HuH-7.5 (cell line): Measurements from ENCODE around the gene CDKAL1.
"Not testable (repeated sequence)": the region's sequence is repeated elsewhere in the genome, so short reads cannot be mapped to it uniquely, and the experiment has no call there.

ENCODE experiments used
- DNase-seq: peaks from one replicate; pipeline ENCODE4 v3.0.0; 2011; ENCODE audit warnings: low spot score

The CDKAL1 gene

GRCh38 chr6:21180800-21181337, 646.6 kb downstream of the CDKAL1 start:
- DNase-seq, result no peak

GRCh38 chr6:21181866-21182265, 647.6 kb downstream of the CDKAL1 start:
- DNase-seq, result no peak

DNA sequence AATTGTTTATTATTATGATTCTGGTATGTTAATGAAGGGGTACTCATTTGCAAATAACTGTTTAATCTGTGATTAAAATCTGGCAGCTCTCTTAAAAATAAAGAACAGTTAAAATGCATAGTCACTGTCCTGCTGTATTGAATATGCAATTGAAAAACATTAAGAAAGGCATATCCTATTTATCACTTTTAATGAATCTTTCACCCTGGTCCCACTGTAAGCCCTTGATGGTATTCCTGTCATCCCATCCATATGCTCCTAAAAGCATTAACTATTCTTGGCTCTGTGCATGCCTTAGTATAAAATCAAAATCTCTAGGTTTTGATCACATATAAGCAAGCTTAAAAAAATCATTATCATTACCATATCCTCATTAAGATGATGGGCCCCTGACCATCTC, 648.3 kb downstream of the CDKAL1 start:
- no peak for DNase-seq

- DNase-seq, result no peak
Observed at GRCh38 chr6:21185861-21186478, 651.7 kb downstream of the CDKAL1 start.

- no peak for DNase-seq
Observed at GRCh38 chr6:21186479-21187055, 652.3 kb downstream of the CDKAL1 start.

DNA sequence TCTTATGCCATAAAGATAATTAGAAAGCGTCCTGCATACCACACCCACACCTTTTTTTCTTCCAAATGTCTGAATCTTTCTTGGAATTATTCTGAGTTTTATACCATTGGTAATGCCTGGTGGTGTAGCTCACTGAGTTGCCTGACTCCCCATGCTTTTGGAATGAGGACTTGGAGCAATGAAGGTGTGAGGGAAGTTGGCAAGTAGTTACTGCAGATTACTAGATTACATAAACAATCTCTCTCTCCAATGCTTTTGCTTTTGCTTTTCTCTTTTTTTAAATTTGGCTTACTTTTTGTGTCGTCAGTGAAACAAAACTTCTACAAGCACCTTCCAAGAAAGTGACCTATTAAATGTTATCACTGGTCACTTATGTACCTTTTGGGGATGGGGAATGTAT, 653.2 kb downstream of the CDKAL1 start:
- DNase-seq, result no peak

- DNase-seq, result no peak
Observed at GRCh38 chr6:21188505-21189223, 654.4 kb downstream of the CDKAL1 start.

DNA sequence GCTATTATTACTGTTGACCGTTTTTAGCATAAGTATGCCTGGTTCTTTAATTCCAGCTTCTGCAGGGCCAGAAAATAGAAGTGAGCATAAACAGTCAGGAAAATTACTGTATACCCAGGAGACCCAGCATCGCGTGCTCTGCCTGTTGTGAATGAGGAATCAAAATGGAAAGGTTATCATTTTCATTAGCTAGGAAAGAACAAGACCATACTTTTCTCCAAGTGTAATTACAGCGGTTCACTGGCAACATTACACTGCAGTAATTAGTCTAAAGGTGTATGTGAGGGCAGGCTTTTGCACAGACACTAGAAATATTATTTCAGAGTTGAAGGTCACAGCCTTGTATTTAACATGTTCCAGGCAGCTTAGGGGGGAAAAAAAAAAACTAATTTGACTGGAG, 655.5 kb downstream of the CDKAL1 start:
- DNase-seq, result no peak

GRCh38 chr6:21190701-21191100, 656.4 kb downstream of the CDKAL1 start:
- no peak for DNase-seq

GRCh38 chr6:21193790-21194475, 659.7 kb downstream of the CDKAL1 start:
- DNase-seq, result no peak

GRCh38 chr6:21195301-21195700, 661.0 kb downstream of the CDKAL1 start:
- not testable (repeated sequence) for DNase-seq

GRCh38 chr6:21198032-21198640, 663.9 kb downstream of the CDKAL1 start:
- DNase-seq, result no peak

DNA sequence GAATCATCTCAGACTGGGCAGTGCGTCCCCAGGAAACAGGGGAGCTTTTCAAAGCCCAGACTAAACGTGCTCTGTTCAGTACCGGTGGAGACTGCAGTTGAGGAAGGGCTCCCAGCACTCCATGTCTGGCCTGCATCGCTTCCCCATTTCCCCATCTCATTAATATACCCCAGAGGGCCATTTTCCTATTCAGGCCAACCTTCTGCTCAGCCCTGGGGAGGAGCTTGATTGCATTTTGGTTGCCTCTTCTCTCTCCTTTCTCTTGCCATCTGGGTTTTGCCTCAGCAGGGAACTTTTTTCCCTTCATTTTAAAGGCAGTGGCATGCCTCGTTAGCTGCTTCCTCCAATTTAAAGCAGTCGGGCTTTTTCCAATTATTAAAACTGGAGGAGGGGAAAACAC, 665.0 kb downstream of the CDKAL1 start:
- DNase-seq, result no peak

GRCh38 chr6:21200134-21200870, 666.0 kb downstream of the CDKAL1 start:
- DNase-seq, result no peak

DNA sequence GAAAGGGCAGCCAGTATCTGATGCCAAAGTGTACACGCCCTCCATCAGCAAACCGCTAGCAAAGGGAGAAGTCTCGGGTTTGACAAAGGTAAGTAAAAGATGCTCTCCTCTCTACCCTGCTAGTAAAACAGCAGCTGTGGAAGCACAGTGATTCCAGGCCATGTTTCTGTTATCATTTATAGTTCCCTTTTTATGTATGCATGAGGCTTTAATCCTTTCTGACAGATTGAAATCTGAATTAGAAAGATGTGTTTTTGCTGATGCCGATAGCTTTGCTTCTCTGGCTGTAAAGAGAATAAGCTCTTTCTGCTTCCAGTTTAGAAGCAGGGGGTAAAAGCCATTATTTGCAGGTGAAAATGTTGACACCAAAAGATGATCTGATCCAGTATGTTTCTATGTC, 666.9 kb downstream of the CDKAL1 start:
- no peak for DNase-seq

DNA sequence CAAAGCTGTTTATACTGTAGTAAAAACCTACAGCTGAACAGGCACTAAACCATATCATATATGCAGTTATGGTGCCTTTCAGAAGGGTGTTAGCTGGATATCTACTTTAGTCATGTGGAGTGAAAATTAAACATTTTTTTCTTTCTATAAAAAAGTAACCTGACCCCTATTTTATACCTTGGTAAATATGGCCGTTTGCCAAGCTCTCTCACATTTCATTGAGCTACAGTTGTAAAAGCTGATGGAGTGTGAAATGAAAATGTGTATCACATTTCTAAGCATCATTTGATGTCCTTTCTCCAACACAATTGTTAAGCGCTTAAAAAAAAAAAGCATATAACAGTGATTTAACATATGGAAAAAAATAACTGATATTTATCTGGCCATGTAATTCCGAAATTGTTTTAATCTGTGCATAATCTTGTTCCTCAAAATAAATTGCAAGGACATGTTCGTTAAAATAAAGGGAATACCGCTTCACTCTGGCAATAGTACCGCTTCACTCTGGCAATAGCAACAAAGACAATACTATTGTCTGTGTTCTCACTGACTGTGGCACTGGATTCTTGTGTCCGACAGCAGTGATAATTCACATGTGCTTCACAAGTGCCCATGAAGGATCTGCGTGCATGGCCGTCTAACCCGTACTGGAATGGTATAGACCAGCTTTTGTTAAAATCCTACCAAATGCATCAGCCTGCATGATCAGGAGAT, 667.5 kb downstream of the CDKAL1 start:
- no peak for DNase-seq

DNA sequence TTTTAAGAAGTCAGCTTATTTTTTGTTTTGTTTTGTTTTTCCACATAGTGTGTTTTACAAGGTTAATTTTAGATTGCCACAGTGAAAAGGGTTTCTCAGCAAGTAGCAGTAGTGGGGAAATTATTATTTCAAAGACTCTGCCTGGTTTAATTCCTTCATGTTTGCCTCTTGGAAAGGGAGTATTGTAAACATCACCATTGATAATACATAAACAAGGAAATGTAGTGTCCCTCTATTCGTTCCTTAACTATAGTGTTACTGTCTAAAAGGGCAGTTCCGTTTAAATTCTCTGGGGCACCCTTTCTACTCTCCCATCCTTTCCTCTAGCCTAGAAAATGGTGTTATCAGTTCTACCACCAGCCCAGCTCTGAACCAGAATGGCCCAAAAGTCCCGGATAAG, 668.3 kb downstream of the CDKAL1 start:
- DNase-seq, result no peak

- DNase-seq, result no peak
Observed at GRCh38 chr6:21204951-21205350, 670.7 kb downstream of the CDKAL1 start.

DNA sequence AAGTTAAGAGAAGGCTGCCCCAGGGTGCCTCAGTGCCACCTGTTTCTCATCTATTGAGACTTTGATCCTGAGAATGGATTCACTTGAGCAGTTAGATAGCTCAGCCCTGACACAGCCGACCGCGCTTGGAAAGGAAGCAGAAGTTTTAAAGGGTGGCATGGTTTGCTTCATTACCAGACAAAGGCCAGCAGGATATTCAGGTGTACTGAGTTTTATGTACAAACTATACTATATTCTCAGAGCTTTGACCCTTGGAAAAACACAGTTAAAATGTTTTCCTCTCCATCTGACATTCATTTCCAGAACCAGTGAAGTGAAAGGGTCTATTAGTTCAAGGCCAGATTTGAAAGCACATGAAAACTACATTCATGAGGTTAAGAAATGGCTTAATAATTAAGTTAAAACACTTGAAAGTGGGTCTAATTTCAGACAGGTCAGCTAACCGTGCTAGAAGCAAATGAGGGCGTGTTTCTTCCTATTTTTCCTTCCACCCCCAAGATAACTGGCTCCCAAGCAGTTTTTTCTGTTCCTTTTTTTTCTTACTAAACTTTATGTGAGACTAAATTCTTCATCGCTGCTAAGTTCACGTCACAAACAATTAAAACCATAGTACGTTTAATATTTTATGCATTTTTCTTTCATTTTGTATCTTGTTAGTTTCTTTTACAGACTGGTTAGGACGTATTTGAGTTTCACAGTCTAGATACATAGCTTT, 674.0 kb downstream of the CDKAL1 start:
- DNase-seq, result no peak

- no peak for DNase-seq
Observed at GRCh38 chr6:21208796-21209186, 674.5 kb downstream of the CDKAL1 start.
